Heart left ventricle (tissue), 13 donors: ENCODE results near the gene CSRP1.

Source experiments
- CTCF ChIP-seq, 12 donors: fragments of 200-600 bp; sonication (generic) in 4 of 12; IDR thresholded peaks; one replicate each; pipeline versions ENCODE4 v1.5.0 to v1.8.0; 2018 to 2022; ENCODE audit warnings: antibody characterized with exemption in 12 of 12, mild to moderate bottlenecking in 5 of 12
- POLR2A ChIP-seq, 2 donors: fragments of 450-650 bp; IDR thresholded peaks; one replicate each; pipeline ENCODE4 v1.6.1; 2017; ENCODE audit warnings: antibody characterized with exemption in 2 of 2, mild to moderate bottlenecking in 2 of 2, moderate library complexity in 2 of 2
- donor health status: ischemic (EF 13 %, LVEDD 7.1; RV severe dilation, severe dysfunction).
- donor health status: DM: no; HTN: yes; CAD: no.
- donor health status: DM: no; HTN: no; CAD: no.
- donor health status: ischemic (EF 25% LVEDD 6.9; RV normal size, moderate dysfunction).
- donor health status: ischemic (EF 25% LVEDD 5.7; RV mildly dilated, moderate dysfunction).
- donor health status: ischemic (EF 35%, LVEDD 5.7; RV mildly dilated, moderate dysfunction).
- donor health status: nonischemic (EF 11% LVEDD 7.7; RV severe dilation, severe dysfunction).
- donor health status: DM: yes; HTN: yes; CAD: no.
- donor health status: PGD.
- donor health status: ischemic (EF 29% LVEDD 5.4; RV normal size, mild dysfunction).
- donor health status: nonischemic (EF 23%, LVEDD 6.1; RV moderate dilation, normal function).

GRCh38 chr1:201530741-201531531 lies 24.0 kb upstream of the CSRP1 start:
- peak; percentile 75 to 90 (median 82) for TF ChIP-seq CTCF (IDR thresholded peaks at IDR 0.05)
- TF ChIP-seq POLR2A (IDR thresholded peaks at IDR 0.05), result no peak
